HepG2 (cell line): ENCODE data around the gene PLEKHA5.

Experiments used
- IKZF1 ChIP-seq: fragments of 450-650 bp; IDR thresholded peaks from 2 replicates; pipeline ENCODE4 v1.7.1; 2016
- MYC ChIP-seq: sonication (generic); formaldehyde crosslinking; IDR thresholded peaks from 2 replicates; pipeline ENCODE4 v1.9.0; 2021; ENCODE audit warnings: missing genetic modification reagents, borderline replicate concordance
- NBN ChIP-seq: fragments of 450-650 bp; conservative IDR thresholded peaks from 2 replicates; pipeline ENCODE4 v1.6.1; 2017
- NFIB ChIP-seq: sonication (generic); formaldehyde crosslinking; IDR thresholded peaks from 2 replicates; pipeline ENCODE4 v1.9.0; 2021; ENCODE audit warnings: missing genetic modification reagents, mild to moderate bottlenecking, borderline replicate concordance
- PHF21A ChIP-seq: sonication (generic); formaldehyde crosslinking; IDR thresholded peaks from 2 replicates; pipeline ENCODE4 v1.5.0; 2020; ENCODE audit warnings: mild to moderate bottlenecking, missing genetic modification reagents
- PTBP1 ChIP-seq: fragments of 200-400 bp; formaldehyde crosslinking; IDR thresholded peaks from 2 replicates; pipeline ENCODE4 v1.6.1; 2018; ENCODE audit warnings: low read length, low read depth; ENCODE audit not compliant: poor library complexity, severe bottlenecking
- RNF2 ChIP-seq: fragments of 450-650 bp; conservative IDR thresholded peaks from 2 replicates; pipeline ENCODE4 v1.6.1; 2016; ENCODE audit warnings: low read depth
- SPEN ChIP-seq: sonication (generic); formaldehyde crosslinking; IDR thresholded peaks from 2 replicates; pipeline ENCODE4 v1.5.1; 2020; ENCODE audit warnings: low read depth, mild to moderate bottlenecking, missing genetic modification reagents
- TGIF2 ChIP-seq: IDR thresholded peaks from 2 replicates; pipeline ENCODE4 v1.6.1; 2016; ENCODE audit warnings: control low read depth, missing compliant biosample characterization
- ZEB1 ChIP-seq: IDR thresholded peaks from 2 replicates; pipeline ENCODE4 v1.6.1; 2012; ENCODE audit warnings: mild to moderate bottlenecking, low read depth, inconsistent platforms; ENCODE audit not compliant: insufficient replicate concordance
- ZNF121 ChIP-seq: sonication (generic); formaldehyde crosslinking; IDR thresholded peaks from 2 replicates; pipeline ENCODE4 v1.5.0; 2020; ENCODE audit warnings: mild to moderate bottlenecking, missing genetic modification reagents
- ZNF652 ChIP-seq: IDR thresholded peaks from 2 replicates; pipeline ENCODE4 v1.6.1; 2016; ENCODE audit warnings: low read depth, borderline replicate concordance
- TF ChIP-seq, protein P1 (sequence below): sonication (generic); formaldehyde crosslinking; IDR thresholded peaks from 2 replicates; pipeline ENCODE4 v1.5.0; 2020; ENCODE audit warnings: mild to moderate bottlenecking, missing genetic modification reagents, moderate library complexity
- TF ChIP-seq, protein P2 (sequence below): fragments of 450-650 bp; IDR thresholded peaks from 2 replicates; pipeline ENCODE4 v1.6.1; 2017; ENCODE audit warnings: mild to moderate bottlenecking

DNA sequence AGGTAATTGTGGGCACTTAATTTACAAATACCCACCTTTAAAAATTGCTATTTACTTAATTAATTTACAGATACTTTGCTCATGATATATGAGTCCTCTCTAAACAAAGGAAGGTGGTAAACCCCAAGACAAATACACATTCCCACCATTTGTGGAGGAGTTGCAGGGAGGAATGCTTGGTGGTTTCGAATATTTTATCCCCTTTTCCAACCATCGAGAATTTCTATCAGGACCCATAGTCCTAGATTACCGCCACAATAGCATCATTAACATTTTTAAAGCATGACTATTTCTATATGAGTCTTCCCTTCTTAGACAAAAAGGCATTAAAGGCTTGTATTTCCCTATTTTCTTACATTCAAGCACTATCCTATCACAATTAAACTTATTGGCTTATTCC, 34.2 kb upstream of the PLEKHA5 start:
- TF ChIP-seq NFIB, result no peak
- TF ChIP-seq ZEB1, result no peak
- no peak for TF ChIP-seq ZNF652
- TF ChIP-seq SPEN (CRISPR knock-in tag), result no peak
- TF ChIP-seq, protein P1, sequence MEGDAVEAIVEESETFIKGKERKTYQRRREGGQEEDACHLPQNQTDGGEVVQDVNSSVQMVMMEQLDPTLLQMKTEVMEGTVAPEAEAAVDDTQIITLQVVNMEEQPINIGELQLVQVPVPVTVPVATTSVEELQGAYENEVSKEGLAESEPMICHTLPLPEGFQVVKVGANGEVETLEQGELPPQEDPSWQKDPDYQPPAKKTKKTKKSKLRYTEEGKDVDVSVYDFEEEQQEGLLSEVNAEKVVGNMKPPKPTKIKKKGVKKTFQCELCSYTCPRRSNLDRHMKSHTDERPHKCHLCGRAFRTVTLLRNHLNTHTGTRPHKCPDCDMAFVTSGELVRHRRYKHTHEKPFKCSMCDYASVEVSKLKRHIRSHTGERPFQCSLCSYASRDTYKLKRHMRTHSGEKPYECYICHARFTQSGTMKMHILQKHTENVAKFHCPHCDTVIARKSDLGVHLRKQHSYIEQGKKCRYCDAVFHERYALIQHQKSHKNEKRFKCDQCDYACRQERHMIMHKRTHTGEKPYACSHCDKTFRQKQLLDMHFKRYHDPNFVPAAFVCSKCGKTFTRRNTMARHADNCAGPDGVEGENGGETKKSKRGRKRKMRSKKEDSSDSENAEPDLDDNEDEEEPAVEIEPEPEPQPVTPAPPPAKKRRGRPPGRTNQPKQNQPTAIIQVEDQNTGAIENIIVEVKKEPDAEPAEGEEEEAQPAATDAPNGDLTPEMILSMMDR (CRISPR knock-in tag), result no peak
- TF ChIP-seq PTBP1, result no peak
- TF ChIP-seq TGIF2 (CRISPR knock-in tag), result no peak
- TF ChIP-seq RNF2, result no peak
- no peak for TF ChIP-seq NBN
- TF ChIP-seq ZNF121, result no peak
- TF ChIP-seq MYC, result no peak
- TF ChIP-seq IKZF1, result no peak
- TF ChIP-seq, protein P2, sequence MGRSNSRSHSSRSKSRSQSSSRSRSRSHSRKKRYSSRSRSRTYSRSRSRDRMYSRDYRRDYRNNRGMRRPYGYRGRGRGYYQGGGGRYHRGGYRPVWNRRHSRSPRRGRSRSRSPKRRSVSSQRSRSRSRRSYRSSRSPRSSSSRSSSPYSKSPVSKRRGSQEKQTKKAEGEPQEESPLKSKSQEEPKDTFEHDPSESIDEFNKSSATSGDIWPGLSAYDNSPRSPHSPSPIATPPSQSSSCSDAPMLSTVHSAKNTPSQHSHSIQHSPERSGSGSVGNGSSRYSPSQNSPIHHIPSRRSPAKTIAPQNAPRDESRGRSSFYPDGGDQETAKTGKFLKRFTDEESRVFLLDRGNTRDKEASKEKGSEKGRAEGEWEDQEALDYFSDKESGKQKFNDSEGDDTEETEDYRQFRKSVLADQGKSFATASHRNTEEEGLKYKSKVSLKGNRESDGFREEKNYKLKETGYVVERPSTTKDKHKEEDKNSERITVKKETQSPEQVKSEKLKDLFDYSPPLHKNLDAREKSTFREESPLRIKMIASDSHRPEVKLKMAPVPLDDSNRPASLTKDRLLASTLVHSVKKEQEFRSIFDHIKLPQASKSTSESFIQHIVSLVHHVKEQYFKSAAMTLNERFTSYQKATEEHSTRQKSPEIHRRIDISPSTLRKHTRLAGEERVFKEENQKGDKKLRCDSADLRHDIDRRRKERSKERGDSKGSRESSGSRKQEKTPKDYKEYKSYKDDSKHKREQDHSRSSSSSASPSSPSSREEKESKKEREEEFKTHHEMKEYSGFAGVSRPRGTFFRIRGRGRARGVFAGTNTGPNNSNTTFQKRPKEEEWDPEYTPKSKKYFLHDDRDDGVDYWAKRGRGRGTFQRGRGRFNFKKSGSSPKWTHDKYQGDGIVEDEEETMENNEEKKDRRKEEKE, result no peak
- TF ChIP-seq PHF21A (CRISPR knock-in tag), result no peak
